HG03378 (cell line): ENCODE data around the gene TENM4.

ENCODE experiments used
- ATAC-seq: cut with Tn5 transposase; IDR thresholded peaks from one replicate; pipeline ENCODE4 v1.9.1; 2021; ENCODE audit warnings: mild to moderate bottlenecking, moderate library complexity; ENCODE audit not compliant: unreplicated experiment

TENM4 gene

DNA sequence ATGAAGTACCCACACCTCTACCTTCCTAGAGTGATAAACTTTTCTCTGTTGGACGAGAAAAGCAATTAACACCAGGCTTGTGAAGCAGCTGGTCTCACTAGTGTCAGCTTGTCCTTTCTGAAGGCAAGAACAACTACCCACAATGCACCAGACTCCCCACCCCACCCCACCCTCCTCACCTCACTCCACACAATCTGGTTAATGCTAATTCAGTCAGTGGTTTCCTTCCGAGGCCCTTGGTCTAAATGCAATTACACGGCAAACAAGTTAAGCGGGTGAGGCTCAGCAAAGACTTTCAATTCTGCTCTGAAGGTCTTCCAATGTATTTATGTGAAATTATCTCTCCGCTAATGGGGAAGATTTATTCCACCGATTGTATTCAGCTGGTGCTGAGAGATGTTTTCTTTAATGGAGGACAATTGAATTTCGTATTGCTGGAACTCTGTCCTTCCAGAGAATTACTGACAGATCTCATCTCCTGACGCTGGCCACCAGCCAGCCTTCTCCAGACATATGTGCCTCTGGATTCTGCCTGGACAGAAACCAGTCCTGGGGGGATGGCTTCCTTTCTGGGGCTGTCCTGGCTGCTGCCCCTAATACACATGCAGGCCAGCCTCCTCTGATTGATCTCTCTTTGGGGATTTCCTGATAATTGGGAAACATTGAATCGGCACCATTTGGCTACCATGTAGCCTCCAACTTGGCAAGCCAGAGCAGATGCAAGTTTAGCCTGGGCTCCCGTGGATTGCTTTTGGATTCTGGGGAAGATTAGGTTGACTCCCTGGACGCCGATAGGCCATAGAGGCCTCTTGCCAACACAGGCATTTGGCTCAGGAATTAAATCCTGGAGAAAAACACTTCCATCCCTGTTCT, 700.4 kb downstream of the TENM4 start:
- no peak for ATAC-seq

DNA sequence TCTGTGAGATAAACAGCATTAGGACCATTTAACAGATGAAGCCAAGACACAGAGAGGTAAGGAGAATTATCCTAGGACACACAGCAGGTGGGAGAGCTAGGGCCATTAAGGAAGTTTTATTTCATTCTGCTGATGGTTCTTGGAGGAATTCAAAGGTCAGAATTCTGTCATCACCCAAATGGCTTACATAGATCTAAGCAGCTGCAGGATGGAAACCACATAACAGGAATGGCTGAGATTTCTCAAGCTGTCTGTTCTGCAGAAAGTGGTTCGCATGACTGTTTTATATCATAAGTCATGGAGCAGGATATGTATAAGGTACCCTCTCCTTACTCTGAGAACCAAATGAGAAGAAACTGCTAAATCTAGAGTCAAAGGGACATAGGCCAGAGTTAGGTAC, 702.9 kb downstream of the TENM4 start:
- ATAC-seq, result no peak

DNA sequence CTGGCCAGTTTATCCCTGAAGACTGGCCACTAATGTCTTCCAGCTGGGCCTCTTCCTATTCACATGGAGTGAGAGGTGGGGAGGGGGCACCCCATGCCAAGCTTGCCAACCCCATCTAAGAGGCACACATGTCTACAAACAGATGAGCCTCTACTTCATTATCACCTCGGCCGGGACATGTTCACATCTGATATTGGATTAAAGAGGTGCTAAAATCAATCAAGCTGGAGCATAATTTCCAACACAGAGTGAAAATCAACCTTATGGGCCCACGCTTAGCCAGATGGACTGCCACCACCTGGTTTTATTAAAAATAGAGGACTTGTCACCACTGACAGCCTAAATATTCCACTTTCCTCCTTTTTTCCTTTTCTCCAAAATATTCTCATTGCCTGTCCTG, 703.5 kb downstream of the TENM4 start:
- no peak for ATAC-seq

DNA sequence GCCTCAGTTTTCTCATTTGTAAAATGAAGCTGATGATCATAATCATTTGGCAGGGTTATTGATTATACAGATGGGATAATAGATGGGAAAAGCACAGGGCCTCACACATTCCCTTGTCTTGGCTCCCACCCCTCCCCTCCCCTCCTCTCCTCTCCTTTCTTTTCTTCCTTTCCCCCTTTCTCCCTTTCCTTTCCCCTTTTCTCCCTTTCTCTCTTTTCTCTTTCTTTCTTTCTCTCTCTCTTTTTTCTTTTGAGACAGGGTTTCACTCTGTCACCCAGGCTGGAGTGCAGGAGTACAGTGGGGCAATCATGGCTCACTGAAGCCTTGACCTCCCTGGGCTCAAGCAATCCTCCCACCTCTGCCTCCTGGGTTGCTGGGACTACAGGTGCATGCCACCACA, 705.1 kb downstream of the TENM4 start:
- ATAC-seq, result no peak

DNA sequence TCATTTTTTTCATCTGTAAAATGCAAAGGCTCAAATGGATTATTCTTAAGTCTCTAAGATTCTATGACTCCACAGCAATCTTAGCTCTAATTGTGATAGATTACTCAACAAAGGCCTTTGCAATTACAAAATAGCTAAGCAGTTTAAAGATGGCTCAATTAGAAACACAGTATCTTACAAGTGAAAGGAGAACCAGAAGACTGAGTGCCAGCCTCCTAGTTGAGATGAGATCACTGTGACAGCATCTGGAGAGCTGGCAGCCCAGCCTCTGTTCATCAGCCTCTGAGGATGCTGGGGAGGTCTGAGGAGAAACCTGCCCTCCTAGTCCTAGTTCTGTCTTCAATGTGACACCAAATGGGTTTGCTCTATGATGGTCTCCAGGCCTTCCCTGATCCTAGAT, 707.8 kb downstream of the TENM4 start:
- no peak for ATAC-seq

DNA sequence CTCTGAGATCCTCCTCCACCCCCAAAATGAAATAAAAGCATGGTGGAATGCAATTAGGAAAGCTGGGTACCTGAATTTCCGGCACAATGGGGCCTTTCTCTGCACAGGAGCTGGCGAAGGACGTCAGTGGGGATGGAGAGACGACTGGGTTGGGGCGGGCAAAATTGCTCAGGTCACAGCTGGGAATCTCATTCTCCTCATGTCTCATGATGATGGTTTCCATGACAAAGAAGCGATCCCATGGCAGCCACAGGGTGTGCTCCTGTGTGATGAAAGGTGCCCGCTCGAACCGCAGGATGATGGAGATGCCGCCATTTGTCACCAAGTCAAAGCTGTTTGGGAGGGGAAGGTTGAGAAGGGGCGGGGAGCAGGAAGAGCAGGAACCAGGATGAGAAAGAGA, 708.6 kb downstream of the TENM4 start:
- no peak for ATAC-seq

DNA sequence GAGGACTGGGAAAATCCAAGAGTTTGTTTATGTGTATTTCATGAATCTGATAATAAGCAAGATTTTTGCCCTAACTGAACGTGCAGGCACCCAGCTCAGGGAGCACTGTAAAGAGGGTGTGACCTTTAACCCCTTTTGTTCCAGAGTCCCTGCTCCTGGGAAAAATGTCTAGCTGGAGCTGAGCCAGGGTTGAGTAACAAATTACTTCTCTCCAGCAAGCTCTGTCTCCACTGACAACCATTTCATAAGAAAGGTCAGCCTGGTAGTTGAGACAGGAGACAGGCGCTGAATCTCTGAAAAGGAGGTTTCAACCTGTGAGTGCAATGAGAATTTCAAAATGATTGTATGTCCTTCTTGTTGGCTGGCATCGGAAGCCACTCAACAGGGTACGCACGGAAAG, 709.8 kb downstream of the TENM4 start:
- no peak for ATAC-seq

DNA sequence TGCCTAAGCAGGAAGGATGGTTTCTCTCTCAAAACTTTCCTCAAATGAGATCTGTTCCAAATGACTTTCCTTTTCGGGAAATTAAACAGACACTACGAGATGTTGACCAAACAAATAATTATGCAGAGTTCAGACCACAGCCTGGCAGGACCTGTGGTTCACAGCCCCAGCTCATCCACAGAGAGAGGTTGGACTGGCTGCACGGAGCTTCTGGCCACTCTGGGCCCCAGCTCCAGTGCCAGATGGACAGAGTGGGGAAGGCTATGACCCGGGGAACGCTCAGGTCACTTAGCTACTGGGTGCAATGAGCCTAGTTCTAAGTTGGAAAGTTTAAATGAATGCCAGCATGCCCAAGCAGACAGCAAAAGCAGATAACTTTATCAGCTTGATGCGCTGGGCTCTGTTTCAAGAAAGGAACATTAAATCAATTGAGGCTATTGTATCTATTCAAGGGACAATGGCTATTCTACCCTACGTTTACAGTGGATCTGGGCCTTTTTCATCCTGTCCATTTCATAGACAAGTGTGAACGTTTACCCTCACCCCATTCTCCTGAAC, 710.5 kb downstream of the TENM4 start:
- ATAC-seq, result no peak

DNA sequence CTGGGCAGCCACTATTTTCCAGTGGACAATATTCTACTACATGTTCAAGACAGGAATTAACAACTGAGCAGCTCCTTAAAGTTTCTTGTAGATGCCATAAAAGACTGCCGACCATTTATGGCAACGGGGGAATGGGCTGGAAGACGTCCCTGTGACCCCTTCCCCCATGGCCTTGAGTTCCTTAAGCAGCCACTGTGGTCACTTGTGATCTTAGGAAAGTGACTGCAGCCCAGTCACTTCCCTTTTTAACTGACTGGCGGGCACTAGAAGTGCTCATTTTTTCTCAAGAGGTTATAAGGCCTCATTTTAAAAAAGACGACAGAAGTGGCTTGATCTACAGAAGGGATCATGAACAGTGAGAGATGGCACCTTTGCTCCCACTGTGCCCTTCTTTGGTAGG, 713.0 kb downstream of the TENM4 start:
- no peak for ATAC-seq

DNA sequence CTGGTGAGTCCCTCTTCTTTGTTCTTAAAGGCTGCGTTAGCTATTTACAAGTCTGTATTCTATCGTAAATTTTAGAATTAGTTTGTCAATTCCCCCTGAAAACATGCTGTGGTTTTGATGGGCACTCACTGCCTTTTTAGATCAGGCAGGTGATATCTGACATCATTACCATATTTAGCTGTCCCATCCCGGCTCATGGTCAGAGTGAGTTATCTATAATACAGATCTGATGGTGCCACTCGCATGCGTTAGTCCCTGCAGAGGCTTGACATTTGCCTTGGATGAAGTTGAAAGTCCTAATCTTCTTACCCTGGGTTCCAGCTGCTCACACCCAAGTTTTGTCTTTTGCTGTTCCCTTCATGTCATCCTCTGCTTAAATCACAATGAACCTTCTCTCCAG, 715.6 kb downstream of the TENM4 start:
- ATAC-seq, result no peak

DNA sequence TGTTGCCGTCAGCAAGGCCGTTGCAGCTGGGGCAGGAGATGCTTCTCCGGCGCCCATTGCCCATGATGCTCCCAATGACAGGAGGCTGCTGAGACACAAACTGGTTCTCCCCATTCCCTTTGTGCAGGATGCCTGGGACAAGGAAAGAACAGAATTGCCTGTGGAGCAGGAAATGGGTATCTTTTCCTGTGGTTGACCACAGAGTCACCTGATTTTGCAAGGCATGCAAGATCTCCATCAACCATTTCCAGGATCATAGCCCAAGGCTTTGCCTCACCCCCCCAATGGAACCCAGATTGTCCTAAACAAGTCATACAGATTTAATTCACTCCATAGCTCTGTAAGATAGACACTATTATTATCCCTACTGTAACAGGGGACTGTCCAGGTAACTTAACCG, 718.0 kb downstream of the TENM4 start:
- ATAC-seq, result no peak

DNA sequence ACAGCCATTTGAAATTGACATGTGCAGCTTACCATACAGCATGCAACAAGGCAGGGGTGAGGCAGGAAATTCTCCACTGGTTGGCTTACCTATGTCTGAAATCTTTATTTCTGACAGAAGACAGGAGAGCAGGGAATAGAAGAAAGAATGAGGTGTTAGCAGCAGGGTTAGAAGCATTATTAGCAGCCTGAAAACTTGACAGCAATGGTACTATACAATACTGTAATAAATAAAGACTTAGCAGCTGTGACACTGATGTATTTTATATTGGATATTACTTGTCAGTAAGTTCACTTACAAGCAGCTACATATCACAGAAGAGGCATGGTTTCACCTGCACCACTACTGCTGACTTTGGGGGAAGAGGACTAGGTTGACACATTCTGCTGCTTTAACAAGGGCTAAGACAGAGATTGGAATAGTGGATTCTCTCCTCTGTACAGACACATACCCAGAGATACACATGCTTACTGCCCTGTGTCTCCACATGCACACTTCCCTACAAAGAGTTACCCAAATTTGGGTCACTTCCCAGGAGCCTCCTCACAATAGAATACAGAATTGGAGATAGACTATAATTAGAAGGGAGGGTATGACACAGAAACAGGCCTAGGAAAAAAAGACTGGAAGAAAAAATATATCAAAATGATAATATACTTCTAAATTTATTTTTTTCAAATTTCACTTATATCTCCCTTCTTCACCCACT, 720.4 kb downstream of the TENM4 start:
- ATAC-seq, result no peak

DNA sequence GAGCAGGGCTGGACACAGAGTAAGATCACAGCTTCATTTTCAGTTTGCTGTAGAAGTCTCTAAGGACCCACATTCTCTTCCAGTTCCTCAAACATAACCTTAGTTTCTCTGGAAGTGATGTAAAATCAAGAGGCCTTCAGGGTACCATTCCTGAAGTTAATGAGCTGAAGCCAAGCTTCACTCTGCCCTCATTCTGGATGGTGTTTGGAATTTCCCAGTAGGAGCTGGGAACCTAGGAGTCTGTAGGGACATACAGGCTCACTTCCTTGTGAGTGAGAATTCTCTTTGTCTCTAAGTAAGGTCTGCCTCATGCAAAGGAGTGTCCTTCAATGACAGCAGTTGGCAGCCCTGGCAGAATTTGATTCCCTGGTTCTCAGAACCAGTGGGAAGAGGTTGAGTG, 723.8 kb downstream of the TENM4 start:
- no peak for ATAC-seq

DNA sequence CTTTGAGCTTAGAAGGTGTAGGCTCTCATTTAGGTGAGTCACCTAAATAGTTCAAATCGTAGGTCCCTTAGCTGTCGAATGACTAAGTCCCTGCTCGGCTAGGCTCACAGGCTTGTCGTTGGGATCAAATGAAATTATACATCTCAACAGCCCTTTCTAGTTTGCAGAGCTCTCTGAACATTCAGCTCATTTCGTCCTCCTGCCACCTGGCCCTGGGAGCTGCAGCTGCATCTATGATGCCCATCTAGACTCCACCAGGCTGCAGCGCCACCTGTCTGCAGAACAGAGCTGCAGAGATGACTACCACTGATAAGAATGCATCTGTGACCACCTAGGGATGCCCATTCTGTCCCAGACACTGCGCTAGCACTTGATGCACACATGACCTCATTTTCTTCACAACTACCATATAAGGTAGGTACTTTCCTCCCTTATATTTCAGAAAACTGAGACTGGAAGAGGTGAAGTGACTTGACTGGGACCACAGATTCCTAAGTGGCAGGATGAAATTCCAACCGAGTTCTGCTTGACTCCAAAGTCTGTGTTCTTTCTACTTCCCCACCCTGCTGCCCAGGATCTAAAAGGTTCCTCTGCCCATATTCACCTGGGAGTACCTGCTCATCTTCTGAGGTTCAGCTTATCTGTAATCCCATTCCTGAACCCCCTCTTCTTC, 725.1 kb downstream of the TENM4 start:
- ATAC-seq, result peak; percentile 71

DNA sequence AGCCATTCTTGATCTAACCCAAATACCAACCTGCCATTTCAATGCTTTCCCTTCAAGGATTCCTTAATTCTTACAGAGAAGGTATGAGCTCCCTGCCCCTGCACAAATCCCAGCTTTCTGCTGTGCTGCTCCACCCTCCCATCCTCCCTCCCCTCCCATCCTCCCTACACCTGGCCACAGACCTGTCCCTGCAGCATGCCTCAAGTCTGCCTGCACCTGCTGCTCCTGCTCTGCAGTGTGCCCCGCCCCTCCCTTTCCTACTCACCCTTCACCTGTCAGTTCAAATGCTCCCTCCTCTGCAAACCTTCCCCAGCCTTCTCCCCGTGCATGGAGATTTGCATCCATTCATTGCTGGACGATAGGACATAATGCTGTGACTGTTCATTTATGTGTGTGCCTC, 726.3 kb downstream of the TENM4 start:
- ATAC-seq, result no peak

DNA sequence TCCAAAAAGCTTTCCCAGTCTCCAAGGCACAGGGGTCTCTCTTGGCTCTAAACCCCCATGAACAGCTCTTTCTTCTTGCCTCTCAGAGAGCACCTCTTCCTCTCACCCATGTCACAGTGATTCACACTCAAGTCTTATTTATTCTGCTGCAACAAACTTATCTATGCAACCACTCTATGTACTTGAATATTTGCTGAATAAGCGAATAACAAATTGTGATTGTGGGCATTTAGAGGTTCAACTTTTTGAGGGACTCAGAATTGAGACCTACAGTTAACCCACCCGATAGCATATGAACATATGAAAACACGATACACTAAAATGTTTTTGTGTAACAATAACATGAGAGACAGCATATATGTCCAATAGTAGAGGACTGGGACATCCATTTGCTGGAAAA, 729.1 kb downstream of the TENM4 start:
- no peak for ATAC-seq

DNA sequence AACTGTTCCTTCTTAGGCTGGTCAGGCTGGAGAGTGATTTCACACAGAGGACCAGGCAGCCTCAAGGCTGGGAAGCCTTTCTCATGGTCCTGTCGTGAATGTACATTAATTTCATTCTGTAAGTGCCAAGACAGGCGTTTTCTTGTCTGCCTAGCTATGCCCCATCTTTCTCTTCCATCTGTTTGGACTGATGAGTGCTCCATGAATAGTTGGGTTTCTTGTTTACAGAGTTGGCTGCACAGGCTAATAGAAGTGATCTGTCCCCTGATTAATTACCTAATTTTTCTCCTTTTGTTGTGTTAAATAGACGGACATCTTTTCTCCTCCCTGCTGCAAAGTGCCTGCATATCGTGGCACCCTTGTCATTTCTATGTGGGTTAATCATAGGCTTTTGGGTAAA, 730.4 kb downstream of the TENM4 start:
- ATAC-seq, result no peak

DNA sequence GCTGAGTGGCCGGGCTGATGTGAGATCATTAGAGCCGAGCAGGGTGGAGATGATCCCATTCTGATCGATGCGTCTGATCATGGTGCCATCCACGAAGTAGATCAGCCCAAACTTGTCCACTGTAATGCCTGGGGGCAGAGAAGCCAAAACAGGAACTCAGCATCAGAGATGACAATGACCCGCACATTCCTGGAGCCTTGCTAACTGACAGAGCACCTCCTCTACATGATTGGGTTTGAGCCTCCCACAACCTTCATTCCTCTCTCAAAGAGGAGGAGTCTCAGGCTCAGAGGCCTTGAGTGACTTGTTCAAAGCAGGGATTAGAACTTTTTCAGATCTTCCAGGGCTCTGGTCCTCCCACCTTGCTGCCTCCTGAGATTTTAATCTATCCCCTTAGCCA, 732.4 kb downstream of the TENM4 start:
- no peak for ATAC-seq

DNA sequence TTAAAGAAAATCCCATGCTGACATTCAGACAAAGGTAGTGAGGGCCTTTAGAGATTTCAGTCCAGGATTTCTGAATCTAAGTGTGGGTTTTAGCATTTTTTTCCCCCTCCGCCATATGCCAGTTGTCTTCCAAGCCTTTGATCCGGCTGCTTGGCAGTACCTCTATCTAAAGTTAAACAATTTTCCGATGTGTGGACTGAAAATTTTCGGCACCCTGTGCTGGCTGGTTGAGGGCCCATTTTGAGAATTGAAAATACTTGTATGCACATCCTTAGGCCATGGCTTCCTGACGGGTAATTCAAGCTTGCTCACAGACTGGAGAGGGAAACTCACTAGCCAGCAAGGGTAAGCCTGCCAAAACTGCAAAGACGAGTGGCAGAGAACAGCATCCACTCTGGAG, 734.3 kb downstream of the TENM4 start:
- ATAC-seq, result no peak

DNA sequence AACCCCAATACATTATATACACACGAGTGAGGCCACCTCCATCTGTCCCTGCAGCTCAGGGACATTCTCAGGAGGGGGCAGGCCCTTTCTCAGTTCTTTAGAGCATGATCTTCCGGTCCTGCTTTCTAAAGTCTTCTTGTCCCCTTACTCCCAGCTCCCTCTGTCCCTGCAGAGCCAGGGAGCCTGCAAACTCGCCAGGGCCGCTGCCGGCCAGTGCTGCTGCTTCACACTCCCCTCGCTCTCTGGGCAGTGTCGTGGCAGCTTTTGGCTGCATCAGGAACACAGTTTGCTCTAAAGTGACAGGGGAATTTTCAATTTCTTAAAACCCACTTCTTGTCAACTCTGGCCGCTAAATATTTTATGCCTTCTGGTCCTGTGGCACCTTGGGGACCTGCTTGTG, 736.0 kb downstream of the TENM4 start:
- no peak for ATAC-seq

DNA sequence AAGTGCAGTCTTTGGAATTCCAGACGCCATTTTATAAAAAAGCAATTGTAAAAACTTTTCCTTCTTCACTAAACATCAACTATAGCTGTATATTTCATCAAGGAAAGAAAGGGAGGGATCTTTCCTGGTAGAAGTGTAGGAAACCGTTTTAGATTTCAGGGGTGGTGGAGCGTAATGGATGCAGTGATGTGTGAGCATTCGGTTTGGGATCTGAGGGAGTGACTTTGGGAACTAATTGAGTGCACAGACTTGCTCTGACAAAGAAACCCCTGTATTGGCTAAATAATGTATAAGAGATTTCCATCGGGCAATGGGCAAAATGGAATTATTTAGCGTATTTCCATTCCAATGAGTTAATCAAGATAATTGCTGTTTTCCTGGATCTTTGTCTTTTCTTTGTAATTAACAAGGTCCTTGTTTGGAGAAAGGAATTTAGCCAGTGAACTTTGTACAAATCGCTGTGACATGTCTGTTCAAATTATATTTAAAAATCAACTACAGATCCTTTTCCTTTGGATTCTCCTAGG, 741.2 kb downstream of the TENM4 start:
- no peak for ATAC-seq
